Caco-2 (cell line): ENCODE data around the gene LTBP3. TPM values are rescaled to one million over a fixed set of nuclear protein-coding genes. Genes with fewer than 3 reads are reported as not detected.
A peak's percentile ranks its signal among the peaks of the same experiment; 100 is the strongest.

Source experiments
- BruUV-seq: library from RNA; stranded (reverse); fragments of 400-500 nt; replicated peaks from 2 replicates; lab custom pipeline; 2021; lab: Mats Ljungman, UMichigan
- CTCF ChIA-PET: fragments of 300-600 bp; sonication (Branson Sonifier 250); formaldehyde crosslinking; loops from one replicate; lab custom pipeline; 2022; ENCODE audit warnings: antibody characterized with exemption; lab: Charles Lee
- POLR2A ChIA-PET: fragments of 300-600 bp; sonication (Branson Sonifier 250); formaldehyde crosslinking; loops from one replicate; lab custom pipeline; 2022; ENCODE audit warnings: antibody characterized with exemption; lab: Charles Lee
- DNase-seq, 2 experiments: peaks; one replicate each; pipeline versions ENCODE4 v3.0.0 to v3.0.0-alpha.2; 2020 to 2022
- H3K27me3 ChIP-seq: replicated peaks from 2 replicates; pipeline ENCODE4 v1.6.0; 2011; ENCODE audit warnings: low read length; ENCODE audit not compliant: control insufficient read depth, insufficient read depth
- H3K36me3 ChIP-seq: 2 replicates; pipeline ENCODE4 v1.5.1; 2011; ENCODE audit warnings: low read length; ENCODE audit not compliant: control insufficient read depth, insufficient read depth
- H3K4me1 ChIP-seq: fragments of 250-450 bp; sonication (Bioruptor Pico); 2 replicates; pipeline ENCODE4 v1.5.1; 2020; ENCODE audit warnings: mild to moderate bottlenecking
- H3K4me3 ChIP-seq: 2 replicates; pipeline ENCODE4 v1.5.1; 2011; ENCODE audit warnings: low read depth, mild to moderate bottlenecking, control low read depth, low read length
- H3K9me3 ChIP-seq: fragments of 250-450 bp; sonication (Bioruptor Pico); 2 replicates; pipeline ENCODE4 v1.5.1; 2020; ENCODE audit warnings: mild to moderate bottlenecking, moderate library complexity
- H3K27ac Mint-ChIP-seq: one replicate; pipeline ENCODE4 v1.8.0; 2022; ENCODE audit warnings: mixed read lengths; ENCODE audit not compliant: unreplicated experiment
- H3K27me3 Mint-ChIP-seq: one replicate; pipeline ENCODE4 v1.8.0; 2022; ENCODE audit warnings: mixed read lengths; ENCODE audit not compliant: insufficient read depth, unreplicated experiment
- H3K36me3 Mint-ChIP-seq: one replicate; pipeline ENCODE4 v1.8.0; 2022; ENCODE audit warnings: mild to moderate bottlenecking, mixed read lengths; ENCODE audit not compliant: insufficient read depth, unreplicated experiment
- H3K4me1 Mint-ChIP-seq: one replicate; pipeline ENCODE4 v1.8.0; 2022; ENCODE audit warnings: low read depth, mixed read lengths; ENCODE audit not compliant: unreplicated experiment
- H3K4me3 Mint-ChIP-seq: one replicate; pipeline ENCODE4 v1.8.0; 2022; ENCODE audit warnings: mild to moderate bottlenecking, moderate library complexity, mixed read lengths; ENCODE audit not compliant: unreplicated experiment
- H3K9me3 Mint-ChIP-seq: one replicate; pipeline ENCODE4 v1.8.0; 2022; ENCODE audit warnings: mixed read lengths; ENCODE audit not compliant: unreplicated experiment
- intact Hi-C: fragments of 100-400 bp; cut with micrococcal nuclease; formaldehyde crosslinking; loops from one replicate; pipeline ENCODE4 v1.10.0; 2022; ENCODE audit not compliant: unreplicated experiment
- total RNA-seq: library from RNA; stranded (reverse); gene quantifications from 2 replicates; pipeline ENCODE4 v1.2.3, GENCODE V29; 2022
- TF ChIP-seq, protein P1 (sequence below), 2 experiments: fragments of 200-600 bp in 1 of 2; IDR thresholded peaks; 1 replicate in 1 of 2; 2 replicates in 1 of 2; pipeline versions ENCODE4 v1.5.1 to v1.8.0; 2011 to 2022; ENCODE audit warnings: antibody characterized with exemption in 1 of 2, control low read depth in 1 of 2, inconsistent platforms in 1 of 2, low read depth in 1 of 2, low read length in 1 of 2, mild to moderate bottlenecking in 1 of 2, moderate library complexity in 1 of 2; ENCODE audit not compliant: insufficient read depth in 1 of 2, severe bottlenecking in 1 of 2, unreplicated experiment in 1 of 2

Gene LTBP3
- total RNA-seq, 1 experiment from 2014 or later: 91.2 TPM

DNA sequence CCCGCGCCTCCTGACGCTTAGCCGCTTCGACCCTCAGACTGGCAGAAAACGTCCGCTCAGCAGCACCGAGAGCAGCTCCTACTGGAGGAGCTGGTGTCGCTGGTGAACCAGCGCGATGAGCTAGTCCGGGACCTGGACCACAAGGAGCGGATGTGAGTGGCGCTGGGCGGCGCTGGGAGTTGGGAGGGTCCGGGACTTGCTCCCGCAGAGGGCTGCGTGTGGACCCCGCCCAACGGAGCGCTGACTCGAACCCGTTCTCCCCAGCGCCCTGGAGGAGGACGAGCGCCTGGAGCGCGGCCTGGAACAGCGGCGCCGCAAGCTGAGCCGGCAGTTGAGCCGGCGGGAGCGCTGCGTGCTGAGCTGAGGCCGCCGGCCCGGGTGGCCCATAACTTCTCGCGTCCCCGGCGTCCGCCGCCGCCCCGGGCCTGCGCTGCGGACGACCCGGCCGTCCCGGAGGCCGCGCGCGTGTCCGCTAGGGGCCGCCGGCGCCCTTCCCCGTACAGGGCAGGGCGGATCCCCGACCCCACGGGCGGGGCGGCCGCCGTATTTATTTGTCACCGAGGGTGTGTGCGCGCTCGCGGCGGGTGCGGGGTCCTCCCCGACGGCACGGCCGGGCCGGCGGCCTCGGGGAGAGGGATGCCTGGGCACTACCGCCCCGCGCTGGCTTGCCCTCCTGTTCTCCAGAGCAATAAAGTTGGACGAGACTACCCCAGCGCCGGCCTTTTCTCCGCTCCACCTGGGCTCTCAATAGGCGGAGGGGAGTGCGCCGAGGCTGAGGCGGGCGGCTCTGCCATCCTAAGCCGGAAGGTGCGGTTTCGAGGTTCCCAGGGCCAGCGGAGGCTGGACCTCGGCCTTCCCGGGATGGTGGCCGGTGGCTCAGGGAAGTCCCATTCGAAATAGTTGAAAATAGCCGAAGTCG is 34.0 kb upstream of the LTBP3 start:
- TF ChIP-seq, protein P1, sequence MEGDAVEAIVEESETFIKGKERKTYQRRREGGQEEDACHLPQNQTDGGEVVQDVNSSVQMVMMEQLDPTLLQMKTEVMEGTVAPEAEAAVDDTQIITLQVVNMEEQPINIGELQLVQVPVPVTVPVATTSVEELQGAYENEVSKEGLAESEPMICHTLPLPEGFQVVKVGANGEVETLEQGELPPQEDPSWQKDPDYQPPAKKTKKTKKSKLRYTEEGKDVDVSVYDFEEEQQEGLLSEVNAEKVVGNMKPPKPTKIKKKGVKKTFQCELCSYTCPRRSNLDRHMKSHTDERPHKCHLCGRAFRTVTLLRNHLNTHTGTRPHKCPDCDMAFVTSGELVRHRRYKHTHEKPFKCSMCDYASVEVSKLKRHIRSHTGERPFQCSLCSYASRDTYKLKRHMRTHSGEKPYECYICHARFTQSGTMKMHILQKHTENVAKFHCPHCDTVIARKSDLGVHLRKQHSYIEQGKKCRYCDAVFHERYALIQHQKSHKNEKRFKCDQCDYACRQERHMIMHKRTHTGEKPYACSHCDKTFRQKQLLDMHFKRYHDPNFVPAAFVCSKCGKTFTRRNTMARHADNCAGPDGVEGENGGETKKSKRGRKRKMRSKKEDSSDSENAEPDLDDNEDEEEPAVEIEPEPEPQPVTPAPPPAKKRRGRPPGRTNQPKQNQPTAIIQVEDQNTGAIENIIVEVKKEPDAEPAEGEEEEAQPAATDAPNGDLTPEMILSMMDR (IDR thresholded peaks at IDR 0.05; ENCODE audit: insufficient read depth in 1 of 2, low read depth in 1 of 2, low read length in 1 of 2, severe bottlenecking in 1 of 2, unreplicated experiment in 1 of 2): peak in 1 of 2 experiments; percentile 14
- Histone ChIP-seq H3K4me3 (peak overlapping the region; percentile 38), H3K36me3 (peaks cover 1% of the 10 kb centered on the region; the same call in 1 of the 2 replicates), H3K4me1 (peaks cover 5% of the 10 kb centered on the region; the same call in 1 of the 2 replicates), H3K9me3 (no peaks in the 10 kb centered on the region), H3K27me3 (no peaks in the 10 kb centered on the region)
- ChIA-PET CTCF (interaction anchor here (0.7 to 1.6 kb wide), 7 partner anchors 8 to 697 kb away, joined by 3 to 6 read pairs (median 4); partner anchors contain the start of genes EHBP1L1, FAM89B and YIF1A), POLR2A (interaction anchor here (0.6 to 0.9 kb wide), 2 partner anchors 15 to 35 kb away, joined by 3 to 5 read pairs; no protein-coding TSS in a partner anchor)
- no TSS peak for BruUV-seq
- DNase-seq: peak in 1 of 2 experiments; percentile 68
- no peaks in the 10 kb centered on the region for H3K4me1 Mint-ChIP-seq
- peak overlapping the region; percentile 65 for H3K4me3 Mint-ChIP-seq
- H3K9me3 Mint-ChIP-seq: no peaks in the 10 kb centered on the region
- H3K27me3 Mint-ChIP-seq: no peaks in the 10 kb centered on the region
- intact Hi-C loops: loop anchor here (2.0 kb wide), 1 partner anchor 17 kb away; no protein-coding TSS in a partner anchor
- peaks cover 12% of the 10 kb centered on the region for H3K36me3 Mint-ChIP-seq
- no peak overlapping the region for H3K27ac Mint-ChIP-seq

DNA sequence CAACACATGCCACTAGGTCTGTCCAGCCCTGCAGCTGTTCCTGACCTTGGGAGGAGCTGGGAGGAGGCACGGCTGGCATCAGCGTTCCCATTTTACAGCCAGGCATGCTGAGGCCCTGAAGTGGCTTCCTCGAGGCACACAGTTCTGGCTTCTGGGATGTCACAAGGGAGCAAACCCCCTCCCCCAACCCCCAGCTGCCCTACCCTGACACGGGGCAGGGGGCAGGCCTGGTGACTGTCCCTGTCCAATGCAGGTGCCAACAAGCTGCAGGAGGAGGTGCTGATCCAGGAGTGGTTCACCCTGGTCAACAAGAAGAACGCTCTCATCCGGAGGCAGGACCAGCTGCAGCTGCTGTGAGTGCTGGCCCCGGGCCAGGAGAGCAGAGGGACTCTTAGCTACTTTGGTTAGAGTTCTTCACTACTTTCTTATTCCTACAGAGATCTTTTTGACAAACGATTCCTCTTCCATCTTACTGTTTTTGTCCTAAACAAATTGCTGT is 32.1 kb upstream of the LTBP3 start:
- no peaks in the 10 kb centered on the region for H3K9me3 Mint-ChIP-seq
- ChIA-PET CTCF (interaction anchor here (0.6 kb wide), 1 partner anchor 73 kb away, joined by 3 read pairs; no protein-coding TSS in a partner anchor), POLR2A (no interaction called here)
- H3K36me3 Mint-ChIP-seq: peaks cover 4% of the 10 kb centered on the region
- DNase-seq: no peak
- Histone ChIP-seq H3K4me3 (no peak overlapping the region), H3K27me3 (no peaks in the 10 kb centered on the region), H3K9me3 (no peaks in the 10 kb centered on the region), H3K4me1 (peaks cover 5% of the 10 kb centered on the region; the same call in 1 of the 2 replicates), H3K36me3 (peaks cover 1% of the 10 kb centered on the region; the same call in 1 of the 2 replicates)
- no peaks in the 10 kb centered on the region for H3K27me3 Mint-ChIP-seq
- TF ChIP-seq, protein P1 (IDR thresholded peaks at IDR 0.05; ENCODE audit: insufficient read depth in 1 of 2, low read depth in 1 of 2, low read length in 1 of 2, severe bottlenecking in 1 of 2, unreplicated experiment in 1 of 2): no peak
- H3K27ac Mint-ChIP-seq: no peak overlapping the region
- no TSS peak for BruUV-seq
- no peaks in the 10 kb centered on the region for H3K4me1 Mint-ChIP-seq
- intact Hi-C loops: no loop called here
- no peak overlapping the region for H3K4me3 Mint-ChIP-seq
